PC-3 (cell line): ENCODE data around the gene ZNF41. TPM values are rescaled to one million over a fixed set of nuclear protein-coding genes. Genes with fewer than 3 reads are reported as not detected.

Experiments used
- ATAC-seq: fragments of 200-7000 bp; cut with Tn5 transposase; 2 replicates; pipeline ENCODE4 v1.9.1; 2020; ENCODE audit warnings: mild to moderate bottlenecking, moderate library complexity
- BruUV-seq: library from RNA; stranded (reverse); fragments of 400-500 nt; replicated peaks from 2 replicates; lab custom pipeline; 2021; lab: Mats Ljungman, UMichigan
- CTCF ChIA-PET: fragments of 300-600 bp; sonication (Branson Sonifier 250); formaldehyde crosslinking; loops from one replicate; lab custom pipeline; 2022; ENCODE audit warnings: antibody characterized with exemption; lab: Charles Lee
- POLR2A ChIA-PET: fragments of 300-600 bp; sonication (Branson Sonifier 250); formaldehyde crosslinking; loops from one replicate; lab custom pipeline; 2022; ENCODE audit warnings: antibody characterized with exemption; ENCODE audit not compliant: unreplicated experiment; lab: Charles Lee
- DNase-seq: peaks from one replicate; pipeline ENCODE4 v3.0.0-alpha.2; 2015
- H2AFZ ChIP-seq: fragments of 300-600 bp; sonication (generic); 2 replicates; pipeline ENCODE4 v1.6.0; 2016; ENCODE audit warnings: antibody characterized with exemption, low read length
- H3F3A ChIP-seq: fragments of 300-600 bp; sonication (generic); one replicate; pipeline ENCODE4 v1.6.0; 2017; ENCODE audit warnings: antibody characterized with exemption, low read length, control low read depth, mild to moderate bottlenecking; ENCODE audit not compliant: unreplicated experiment
- H3K27ac ChIP-seq: fragments of 300-600 bp; sonication (generic); 2 replicates; pipeline ENCODE4 v1.5.1; 2016; ENCODE audit warnings: mild to moderate bottlenecking, low read length
- H3K27me3 ChIP-seq: fragments of 300-600 bp; sonication (generic); 2 replicates; pipeline ENCODE4 v1.6.1; 2016; ENCODE audit warnings: low read length, mixed read lengths
- H3K36me3 ChIP-seq: fragments of 300-600 bp; sonication (generic); 2 replicates; pipeline ENCODE4 v1.6.1; 2016; ENCODE audit warnings: low read depth, mixed run types, low read length, mixed read lengths
- H3K4me1 ChIP-seq: fragments of 300-600 bp; sonication (generic); 2 replicates; pipeline ENCODE4 v1.5.1; 2016; ENCODE audit warnings: low read length; ENCODE audit not compliant: insufficient read depth
- H3K4me2 ChIP-seq: fragments of 300-600 bp; sonication (generic); 2 replicates; pipeline ENCODE4 v1.6.0; 2016; ENCODE audit warnings: low read length
- H3K4me3 ChIP-seq: fragments of 300-600 bp; sonication (generic); 2 replicates; pipeline ENCODE4 v1.5.1; 2016; ENCODE audit warnings: mild to moderate bottlenecking, low read length, mixed read lengths
- H3K79me2 ChIP-seq: fragments of 300-600 bp; sonication (generic); 2 replicates; pipeline ENCODE4 v1.6.1; 2017; ENCODE audit warnings: low read length, mixed read lengths
- H3K9ac ChIP-seq: fragments of 300-600 bp; sonication (generic); 2 replicates; pipeline ENCODE4 v1.6.0; 2016; ENCODE audit warnings: mild to moderate bottlenecking, low read length
- H3K9me2 ChIP-seq: fragments of 300-600 bp; sonication (generic); replicated peaks from 2 replicates; pipeline ENCODE4 v1.6.1; 2016; ENCODE audit warnings: mixed run types, low read length, mixed read lengths
- H3K9me3 ChIP-seq: fragments of 300-600 bp; sonication (generic); 2 replicates; pipeline ENCODE4 v1.6.1; 2016; ENCODE audit warnings: low read length, mixed read lengths
- H4K20me1 ChIP-seq: fragments of 300-600 bp; sonication (generic); 2 replicates; pipeline ENCODE4 v1.6.1; 2016; ENCODE audit warnings: low read length, mixed read lengths
- EZH2 ChIP-seq: fragments of 300-600 bp; sonication (generic); IDR thresholded peaks from one replicate; pipeline ENCODE4 v1.6.1; 2017; ENCODE audit warnings: antibody characterized with exemption, mild to moderate bottlenecking, low read length; ENCODE audit not compliant: unreplicated experiment
- EZH2phosphoT487 ChIP-seq: fragments of 300-600 bp; sonication (generic); IDR thresholded peaks from 2 replicates; pipeline ENCODE4 v1.6.1; 2018; ENCODE audit warnings: mild to moderate bottlenecking, antibody characterized with exemption, low read length, borderline replicate concordance
- intact Hi-C: fragments of 100-400 bp; cut with micrococcal nuclease; formaldehyde crosslinking; loops from 2 replicates; pipeline ENCODE4 v1.9.0; 2023
- total RNA-seq: library from RNA; depleted of rRNA; stranded (reverse); fragments of >200 nt; gene quantifications from 2 replicates; pipeline ENCODE4 v1.2.3, GENCODE V29; 2014
- TF ChIP-seq, protein P1 (sequence below): fragments of 300-600 bp; sonication (generic); conservative IDR thresholded peaks from 2 replicates; pipeline ENCODE4 v1.5.1; 2017; ENCODE audit warnings: antibody characterized with exemption, low read depth, mild to moderate bottlenecking, low read length

ZNF41 gene
- total RNA-seq, 1 experiment from 2014 or later, result 11.3 TPM

DNA sequence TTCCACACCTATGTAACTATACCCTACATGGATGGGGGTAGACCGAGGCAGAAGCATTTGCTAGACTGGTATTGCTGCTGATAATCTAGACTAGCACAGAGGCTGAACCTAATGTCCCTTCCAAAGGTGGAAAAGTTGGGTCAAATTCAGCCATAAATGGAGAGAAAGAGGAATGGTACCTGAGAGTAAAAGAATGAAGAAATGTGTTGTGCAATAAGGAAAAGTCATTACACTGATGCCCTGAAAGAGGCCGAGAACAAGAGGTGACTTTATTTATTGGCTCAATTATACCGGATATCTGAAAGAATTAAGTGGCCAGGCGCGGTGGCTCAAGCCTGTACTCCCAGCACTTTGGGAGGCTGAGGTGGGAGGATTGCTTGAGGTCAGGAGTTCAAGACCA lies 52.1 kb downstream of the ZNF41 start:
- Histone ChIP-seq H4K20me1 (no peaks in the 10 kb centered on the region), H3K9ac (no peak overlapping the region), H3K27me3 (no peaks in the 10 kb centered on the region), H3K79me2 (no peaks in the 10 kb centered on the region), H2AFZ (no peak overlapping the region), H3K4me3 (no peak overlapping the region), H3K4me1 (no peaks in the 10 kb centered on the region), H3K27ac (no peak overlapping the region), H3K9me3 (no peaks in the 10 kb centered on the region), H3K4me2 (no peak overlapping the region), H3K36me3 (no peaks in the 10 kb centered on the region), H3F3A (no peaks in the 10 kb centered on the region), H3K9me2 (no peaks in the 10 kb centered on the region)
- TF ChIP-seq EZH2 (no peak), EZH2phosphoT487 (no peak)
- TF ChIP-seq, protein P1, sequence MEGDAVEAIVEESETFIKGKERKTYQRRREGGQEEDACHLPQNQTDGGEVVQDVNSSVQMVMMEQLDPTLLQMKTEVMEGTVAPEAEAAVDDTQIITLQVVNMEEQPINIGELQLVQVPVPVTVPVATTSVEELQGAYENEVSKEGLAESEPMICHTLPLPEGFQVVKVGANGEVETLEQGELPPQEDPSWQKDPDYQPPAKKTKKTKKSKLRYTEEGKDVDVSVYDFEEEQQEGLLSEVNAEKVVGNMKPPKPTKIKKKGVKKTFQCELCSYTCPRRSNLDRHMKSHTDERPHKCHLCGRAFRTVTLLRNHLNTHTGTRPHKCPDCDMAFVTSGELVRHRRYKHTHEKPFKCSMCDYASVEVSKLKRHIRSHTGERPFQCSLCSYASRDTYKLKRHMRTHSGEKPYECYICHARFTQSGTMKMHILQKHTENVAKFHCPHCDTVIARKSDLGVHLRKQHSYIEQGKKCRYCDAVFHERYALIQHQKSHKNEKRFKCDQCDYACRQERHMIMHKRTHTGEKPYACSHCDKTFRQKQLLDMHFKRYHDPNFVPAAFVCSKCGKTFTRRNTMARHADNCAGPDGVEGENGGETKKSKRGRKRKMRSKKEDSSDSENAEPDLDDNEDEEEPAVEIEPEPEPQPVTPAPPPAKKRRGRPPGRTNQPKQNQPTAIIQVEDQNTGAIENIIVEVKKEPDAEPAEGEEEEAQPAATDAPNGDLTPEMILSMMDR, result no peak
- ChIA-PET POLR2A (no interaction called here), CTCF (no interaction called here)
- intact Hi-C loops, result no loop called here
- DNase-seq, result no peak
- no peak for ATAC-seq
- no TSS peak for BruUV-seq

DNA sequence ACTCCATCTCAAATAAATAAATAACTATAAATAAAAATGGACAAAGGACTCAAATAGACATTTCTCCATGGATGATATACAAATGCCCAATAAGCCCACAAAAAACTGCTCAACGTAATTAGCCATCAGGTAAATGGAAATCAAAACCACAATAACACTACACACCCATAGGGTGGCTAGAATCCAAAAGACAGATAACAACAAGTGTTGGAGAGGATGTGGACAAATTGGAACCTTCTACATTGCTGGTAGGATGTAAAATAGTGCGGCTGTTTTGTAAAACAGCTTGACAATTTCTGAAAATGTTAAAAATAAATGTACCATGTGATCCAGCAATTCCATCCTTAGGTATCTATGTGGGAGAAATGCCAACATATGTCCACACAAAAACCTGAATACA lies 60.6 kb downstream of the ZNF41 start:
- no peaks in the 10 kb centered on the region for H3K4me1 ChIP-seq
- no peak overlapping the region for H3K9ac ChIP-seq
- H3F3A ChIP-seq, result no peaks in the 10 kb centered on the region
- no peaks in the 10 kb centered on the region for H3K9me3 ChIP-seq
- TF ChIP-seq EZH2 (no peak), EZH2phosphoT487 (no peak)
- TF ChIP-seq, protein P1, result no peak
- ATAC-seq, result no peak
- no peak for DNase-seq
- H4K20me1 ChIP-seq, result no peaks in the 10 kb centered on the region
- H3K4me3 ChIP-seq, result no peak overlapping the region
- H2AFZ ChIP-seq, result no peak overlapping the region
- H3K27me3 ChIP-seq, result no peaks in the 10 kb centered on the region
- no peak overlapping the region for H3K4me2 ChIP-seq
- no peaks in the 10 kb centered on the region for H3K36me3 ChIP-seq
- no TSS peak for BruUV-seq
- intact Hi-C loops, result no loop called here
- no peak overlapping the region for H3K27ac ChIP-seq
- no peaks in the 10 kb centered on the region for H3K79me2 ChIP-seq
- POLR2A ChIA-PET, result no interaction called here
- CTCF ChIA-PET, result no interaction called here
- no peaks in the 10 kb centered on the region for H3K9me2 ChIP-seq

DNA sequence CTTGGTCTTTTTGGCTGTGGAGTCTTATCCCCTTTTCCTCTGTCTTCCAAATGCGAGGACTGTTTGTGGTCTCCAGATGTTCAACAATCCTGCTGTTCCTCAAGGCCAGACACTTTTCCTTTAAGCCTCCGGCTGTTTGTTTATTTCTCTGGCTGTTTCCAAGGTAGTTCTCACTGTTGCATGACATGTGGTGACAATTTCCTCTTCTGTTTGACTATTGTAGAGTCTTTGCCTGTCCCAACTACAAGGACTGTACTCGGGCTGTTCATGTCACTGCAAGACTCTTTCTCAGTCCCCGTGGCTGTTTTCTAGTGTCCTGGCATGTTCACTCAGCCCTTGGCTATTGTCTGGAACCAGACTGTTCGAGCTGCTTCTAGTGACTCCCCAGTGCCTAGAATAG lies 62.1 kb downstream of the ZNF41 start:
- Histone ChIP-seq H3K9me2 (no peaks in the 10 kb centered on the region), H4K20me1 (no peaks in the 10 kb centered on the region), H3K9ac (no peak overlapping the region), H3K4me3 (no peak overlapping the region), H3K36me3 (no peaks in the 10 kb centered on the region), H3K9me3 (0 out of 2 replicates have a peak, but pooled peaks cover 3% of the 10 kb centered on the region), H3K27ac (no peak overlapping the region), H3K79me2 (no peaks in the 10 kb centered on the region), H2AFZ (no peak overlapping the region), H3K27me3 (no peaks in the 10 kb centered on the region), H3K4me2 (no peak overlapping the region), H3F3A (no peaks in the 10 kb centered on the region), H3K4me1 (no peaks in the 10 kb centered on the region)
- TF ChIP-seq EZH2, result no peak
- no peak for TF ChIP-seq EZH2phosphoT487
- TF ChIP-seq, protein P1, result no peak
- ATAC-seq (no peak), DNase-seq (no peak)
- BruUV-seq, result no TSS peak
- POLR2A ChIA-PET, result no interaction called here
- CTCF ChIA-PET, result no interaction called here
- intact Hi-C loops, result no loop called here
